Panc1 (cell line): ENCODE results near the gene NOS1.
"Not testable (repeated sequence)": the region's sequence is repeated elsewhere in the genome, so short reads cannot be mapped to it uniquely, and the experiment has no call there.

Source experiments
- POLR2AphosphoS5 ChIP-seq: IDR thresholded peaks from 2 replicates; pipeline ENCODE4 v1.6.1; 2012; ENCODE audit warnings: mild to moderate bottlenecking, low read depth, low read length, moderate library complexity
- TF ChIP-seq, protein P1 (sequence below): fragments of 450-650 bp; IDR thresholded peaks from 2 replicates; pipeline ENCODE4 v1.5.1; 2017; ENCODE audit warnings: mild to moderate bottlenecking

DNA sequence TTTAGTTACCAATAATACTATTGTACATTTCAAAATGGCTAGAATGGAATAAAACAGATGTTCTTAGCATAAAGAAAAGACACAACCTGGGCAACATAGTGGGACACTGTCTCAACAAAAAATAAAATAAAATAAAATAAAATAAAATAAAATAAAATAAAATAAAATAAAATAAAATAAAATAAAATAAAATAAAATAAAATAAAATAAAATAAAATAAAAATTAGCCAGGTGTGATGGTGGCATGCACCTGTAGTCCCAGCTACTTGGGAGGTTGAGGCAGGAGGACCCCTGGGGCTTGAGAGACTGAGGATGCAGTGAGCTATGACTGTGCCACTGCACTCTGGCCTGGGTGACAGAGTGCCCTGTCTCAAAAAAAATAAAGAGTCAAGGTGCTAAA, 37.1 kb upstream of the NOS1 start:
- TF ChIP-seq, protein P1, sequence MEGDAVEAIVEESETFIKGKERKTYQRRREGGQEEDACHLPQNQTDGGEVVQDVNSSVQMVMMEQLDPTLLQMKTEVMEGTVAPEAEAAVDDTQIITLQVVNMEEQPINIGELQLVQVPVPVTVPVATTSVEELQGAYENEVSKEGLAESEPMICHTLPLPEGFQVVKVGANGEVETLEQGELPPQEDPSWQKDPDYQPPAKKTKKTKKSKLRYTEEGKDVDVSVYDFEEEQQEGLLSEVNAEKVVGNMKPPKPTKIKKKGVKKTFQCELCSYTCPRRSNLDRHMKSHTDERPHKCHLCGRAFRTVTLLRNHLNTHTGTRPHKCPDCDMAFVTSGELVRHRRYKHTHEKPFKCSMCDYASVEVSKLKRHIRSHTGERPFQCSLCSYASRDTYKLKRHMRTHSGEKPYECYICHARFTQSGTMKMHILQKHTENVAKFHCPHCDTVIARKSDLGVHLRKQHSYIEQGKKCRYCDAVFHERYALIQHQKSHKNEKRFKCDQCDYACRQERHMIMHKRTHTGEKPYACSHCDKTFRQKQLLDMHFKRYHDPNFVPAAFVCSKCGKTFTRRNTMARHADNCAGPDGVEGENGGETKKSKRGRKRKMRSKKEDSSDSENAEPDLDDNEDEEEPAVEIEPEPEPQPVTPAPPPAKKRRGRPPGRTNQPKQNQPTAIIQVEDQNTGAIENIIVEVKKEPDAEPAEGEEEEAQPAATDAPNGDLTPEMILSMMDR = not testable (repeated sequence)
- not testable (repeated sequence) for TF ChIP-seq POLR2AphosphoS5
